HG03139 (cell line): ENCODE measurements around the gene ASPHD2.
"Not testable (repeated sequence)": the region's sequence is repeated elsewhere in the genome, so short reads cannot be mapped to it uniquely, and the experiment has no call there.

ENCODE experiments used
- ATAC-seq: cut with Tn5 transposase; IDR thresholded peaks from one replicate; pipeline ENCODE4 v1.9.1; 2021; ENCODE audit not compliant: unreplicated experiment

Gene ASPHD2

GRCh38 chr22:26428515-26429457 is at the start of gene ASPHD2:
Gene ASPHD2, plus strand, starts transcription at chr22:26429260. Its CDS starts 4,356 bp downstream, at chr22:26433616.
- ATAC-seq = peak; percentile 63

GRCh38 chr22:26380072-26380830 is 48.8 kb upstream of the ASPHD2 start:
- no peak for ATAC-seq

- no peak for ATAC-seq
Measured at GRCh38 chr22:26382782-26383181, 46.3 kb upstream of the ASPHD2 start.

GRCh38 chr22:26383968-26384556 is 45.0 kb upstream of the ASPHD2 start:
- no peak for ATAC-seq

GRCh38 chr22:26385164-26385563 is 43.9 kb upstream of the ASPHD2 start:
- ATAC-seq = no peak

- no peak for ATAC-seq
Measured at GRCh38 chr22:26389125-26389524, 39.9 kb upstream of the ASPHD2 start.

- no peak for ATAC-seq
Measured at GRCh38 chr22:26391091-26391490, 38.0 kb upstream of the ASPHD2 start.

GRCh38 chr22:26391623-26392022 is 37.4 kb upstream of the ASPHD2 start:
- no peak for ATAC-seq

GRCh38 chr22:26393929-26394328 is 35.1 kb upstream of the ASPHD2 start:
- ATAC-seq = no peak

- no peak for ATAC-seq
Measured at GRCh38 chr22:26394777-26395176, 34.3 kb upstream of the ASPHD2 start.

GRCh38 chr22:26395926-26396325 is 33.1 kb upstream of the ASPHD2 start:
- ATAC-seq = no peak

- ATAC-seq = no peak
Measured at GRCh38 chr22:26398741-26399153, 30.3 kb upstream of the ASPHD2 start.

- no peak for ATAC-seq
Measured at GRCh38 chr22:26399289-26399688, 29.8 kb upstream of the ASPHD2 start.

GRCh38 chr22:26401726-26402125 is 27.3 kb upstream of the ASPHD2 start:
- ATAC-seq = no peak

GRCh38 chr22:26404851-26405421 is 24.1 kb upstream of the ASPHD2 start:
- ATAC-seq = no peak

- no peak for ATAC-seq
Measured at GRCh38 chr22:26406118-26406517, 22.9 kb upstream of the ASPHD2 start.

- ATAC-seq = not testable (repeated sequence)
Measured at GRCh38 chr22:26408562-26409220, 20.4 kb upstream of the ASPHD2 start.

- no peak for ATAC-seq
Measured at GRCh38 chr22:26409719-26410335, 19.2 kb upstream of the ASPHD2 start.

- ATAC-seq = no peak
Measured at GRCh38 chr22:26410386-26410785, 18.7 kb upstream of the ASPHD2 start.

- no peak for ATAC-seq
Measured at GRCh38 chr22:26414347-26414746, 14.7 kb upstream of the ASPHD2 start.
